ENCODE data around the gene CBX2.
A peak's percentile ranks its signal among the peaks of the same experiment; 100 is the strongest.

Gene CBX2

DNA sequence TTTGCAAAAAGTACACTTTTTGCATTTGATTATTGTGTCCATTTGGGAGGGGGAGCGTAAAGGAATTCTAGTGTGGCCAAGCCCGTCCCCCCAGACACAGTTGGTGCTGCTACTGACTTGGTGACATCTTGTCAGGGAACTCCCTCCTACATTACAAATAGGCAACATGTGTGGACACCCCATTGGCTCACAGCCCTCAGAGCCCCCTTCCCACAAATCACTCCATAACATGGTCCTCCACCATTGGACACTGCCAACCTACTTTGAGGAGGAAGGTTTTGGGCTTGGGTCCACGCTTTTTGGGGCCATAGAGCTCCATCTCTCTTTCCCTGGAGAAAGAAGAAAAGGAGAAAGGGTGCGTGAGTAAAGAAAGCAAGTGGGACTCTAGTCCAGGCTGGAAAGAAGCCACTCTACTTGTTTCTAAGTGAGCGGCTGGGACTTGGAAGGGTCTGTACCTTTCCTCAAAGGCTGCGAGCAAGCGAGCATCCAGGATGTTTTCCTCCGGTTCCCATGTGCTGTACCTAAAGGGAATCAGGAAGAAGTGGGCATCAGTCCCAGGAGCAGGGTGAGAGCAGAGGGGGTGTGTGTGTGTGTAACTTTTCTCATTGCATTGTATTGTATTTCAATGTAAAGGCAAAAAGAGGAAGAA lies 18.0 kb downstream of the CBX2 start:
- no peak for DNase-seq (ENCODE audit: extremely low spot score)
- TF ChIP-seq, protein P1, sequence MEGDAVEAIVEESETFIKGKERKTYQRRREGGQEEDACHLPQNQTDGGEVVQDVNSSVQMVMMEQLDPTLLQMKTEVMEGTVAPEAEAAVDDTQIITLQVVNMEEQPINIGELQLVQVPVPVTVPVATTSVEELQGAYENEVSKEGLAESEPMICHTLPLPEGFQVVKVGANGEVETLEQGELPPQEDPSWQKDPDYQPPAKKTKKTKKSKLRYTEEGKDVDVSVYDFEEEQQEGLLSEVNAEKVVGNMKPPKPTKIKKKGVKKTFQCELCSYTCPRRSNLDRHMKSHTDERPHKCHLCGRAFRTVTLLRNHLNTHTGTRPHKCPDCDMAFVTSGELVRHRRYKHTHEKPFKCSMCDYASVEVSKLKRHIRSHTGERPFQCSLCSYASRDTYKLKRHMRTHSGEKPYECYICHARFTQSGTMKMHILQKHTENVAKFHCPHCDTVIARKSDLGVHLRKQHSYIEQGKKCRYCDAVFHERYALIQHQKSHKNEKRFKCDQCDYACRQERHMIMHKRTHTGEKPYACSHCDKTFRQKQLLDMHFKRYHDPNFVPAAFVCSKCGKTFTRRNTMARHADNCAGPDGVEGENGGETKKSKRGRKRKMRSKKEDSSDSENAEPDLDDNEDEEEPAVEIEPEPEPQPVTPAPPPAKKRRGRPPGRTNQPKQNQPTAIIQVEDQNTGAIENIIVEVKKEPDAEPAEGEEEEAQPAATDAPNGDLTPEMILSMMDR (IDR thresholded peaks at IDR 0.05; ENCODE audit: control extremely low read depth, extremely low read depth, low read depth, missing control alignments), result no peak
- CTCF ChIA-PET, result interaction anchor here (1.2 to 1.7 kb wide), 4 partner anchors 12 to 40 kb away, joined by 3 to 7 read pairs (median 4); no protein-coding TSS in a partner anchor
- POLR2A ChIA-PET, result interaction anchor here (0.6 to 1.4 kb wide), 2 partner anchors 32 to 43 kb away, joined by 3 to 10 read pairs; partner anchors contain the start of gene CBX4

DNA sequence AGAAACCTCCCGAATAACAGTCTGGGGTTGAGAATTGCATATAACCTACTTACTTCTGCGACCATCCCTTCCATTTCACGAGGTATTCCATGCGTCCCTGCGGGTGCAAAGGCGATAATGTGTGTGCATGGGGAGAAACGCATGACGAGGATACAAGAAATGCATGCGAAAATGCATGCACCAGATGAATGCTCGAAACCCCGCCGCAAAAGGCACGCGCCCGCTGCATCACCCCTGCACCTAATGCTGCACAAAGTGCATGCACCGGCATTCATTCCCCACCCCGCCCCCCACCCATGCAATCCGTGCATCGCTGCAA lies 18.5 kb downstream of the CBX2 start:
- TF ChIP-seq, protein P1 (IDR thresholded peaks at IDR 0.05; ENCODE audit: control extremely low read depth, extremely low read depth, low read depth, missing control alignments), result no peak
- POLR2A ChIA-PET, result interaction anchor here (0.6 to 1.4 kb wide), 3 partner anchors 32 to 43 kb away, joined by 3 to 10 read pairs (median 4); partner anchors contain the start of gene CBX4
- DNase-seq (ENCODE audit: extremely low spot score), result no peak
- CTCF ChIA-PET, result interaction anchor here (0.6 to 1.7 kb wide), 12 partner anchors 9 to 56 kb away, joined by 3 to 7 read pairs (median 4); partner anchors contain the start of gene CBX4

DNA sequence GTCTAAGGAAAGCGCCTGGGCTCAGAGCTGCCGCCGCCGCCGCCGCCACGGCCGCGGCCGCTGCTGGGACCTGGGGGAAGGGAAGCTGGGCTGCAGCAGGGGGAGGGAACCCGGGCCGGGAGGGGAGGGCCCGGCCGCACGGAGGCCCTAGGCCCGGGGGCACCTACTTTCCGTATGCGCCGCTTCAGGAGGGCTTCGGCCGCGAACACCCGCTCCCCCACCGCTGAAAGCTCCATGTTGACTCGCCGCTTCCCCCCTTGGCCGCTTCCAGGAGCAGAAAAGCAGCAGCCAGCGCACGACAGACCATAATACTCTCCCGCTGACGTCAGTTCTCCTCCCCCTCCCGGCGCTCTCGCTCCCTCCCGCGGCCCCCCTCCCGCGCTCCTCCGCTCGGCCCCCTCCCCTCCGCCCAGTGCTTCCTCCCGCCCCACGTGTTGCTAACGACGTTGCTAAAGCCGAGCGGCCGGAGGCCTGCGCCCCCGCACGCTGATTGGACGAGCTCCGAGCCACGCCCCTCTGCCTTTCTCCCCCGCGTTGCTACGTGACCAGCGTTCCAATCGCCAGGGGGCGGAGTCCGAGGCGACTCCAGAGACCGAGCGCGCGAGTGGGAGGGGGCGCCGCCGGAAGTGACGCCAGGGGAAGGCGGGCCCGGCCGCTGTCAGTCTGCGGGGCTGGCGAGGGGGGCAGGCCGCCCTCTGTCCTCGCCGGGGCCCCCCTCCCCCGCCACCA lies 19.0 kb downstream of the CBX2 start, which contains the start of gene CBX8:
Gene CBX8 (minus strand): TSS at position 315 of the 729 bp plus-strand sequence. CDS start 79 bp downstream, at position 236.
- TF ChIP-seq, protein P1 (IDR thresholded peaks at IDR 0.05; ENCODE audit: control extremely low read depth, extremely low read depth, low read depth, missing control alignments), result peak; percentile 18
- ChIA-PET POLR2A (interaction anchor here (0.6 to 1.4 kb wide), 4 partner anchors 31 to 310 kb away, joined by 3 to 10 read pairs (median 4); partner anchors contain the start of gene CBX4), CTCF (interaction anchor here (0.6 to 1.7 kb wide), 12 partner anchors 10 to 56 kb away, joined by 3 to 7 read pairs (median 4); partner anchors contain the start of gene CBX4)
- peak; percentile 100 for DNase-seq (ENCODE audit: extremely low spot score)

DNA sequence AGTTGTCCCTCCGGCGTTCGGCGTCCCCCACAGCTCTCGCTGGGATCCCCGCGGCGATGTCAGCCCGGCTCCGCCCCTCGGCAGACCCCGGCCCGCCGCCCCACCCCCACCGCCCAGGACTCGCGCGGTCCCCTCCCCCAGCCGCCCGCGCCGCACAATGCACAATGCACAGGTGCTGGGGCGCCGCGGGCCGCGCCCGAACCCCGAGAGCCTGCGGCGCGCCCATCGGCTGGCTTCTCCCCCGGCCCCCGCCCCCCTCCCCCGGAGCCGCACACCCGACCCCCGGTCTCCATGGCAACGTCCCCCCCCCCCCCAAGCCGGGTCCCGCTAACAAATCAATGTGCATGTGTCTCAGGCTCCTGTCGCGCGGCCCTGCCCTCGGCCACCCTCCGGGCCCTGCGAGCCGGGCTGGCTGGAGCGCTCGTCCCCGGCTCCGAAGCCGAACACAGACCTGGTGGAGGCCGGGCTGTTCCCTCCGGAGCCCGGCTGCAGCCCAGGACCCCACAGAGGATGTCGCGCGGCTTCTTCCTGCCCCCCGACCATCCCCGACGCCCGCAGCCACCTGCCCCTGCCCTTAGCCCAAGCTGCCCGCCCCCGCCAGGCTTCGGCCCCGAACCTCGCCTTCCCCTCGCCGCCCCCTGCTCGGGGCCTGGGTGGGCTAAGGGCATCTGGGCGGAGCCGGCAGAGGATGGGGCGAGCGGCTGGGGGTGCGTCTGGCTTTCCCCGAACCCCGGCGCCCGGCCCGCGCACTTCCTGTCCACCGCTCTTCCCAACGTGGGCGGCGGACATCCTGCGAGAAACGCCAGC lies 19.7 kb downstream of the CBX2 start:
- DNase-seq (ENCODE audit: extremely low spot score), result no peak
- CTCF ChIA-PET, result interaction anchor here (0.7 to 1.7 kb wide), 10 partner anchors 13 to 57 kb away, joined by 3 to 7 read pairs (median 4); partner anchors contain the start of gene CBX4
- TF ChIP-seq, protein P1 (IDR thresholded peaks at IDR 0.05; ENCODE audit: control extremely low read depth, extremely low read depth, low read depth, missing control alignments), result no peak
- POLR2A ChIA-PET, result interaction anchor here (0.6 to 1.4 kb wide), 3 partner anchors 39 to 309 kb away, joined by 3 to 10 read pairs (median 4); partner anchors contain the start of gene CBX4

DNA sequence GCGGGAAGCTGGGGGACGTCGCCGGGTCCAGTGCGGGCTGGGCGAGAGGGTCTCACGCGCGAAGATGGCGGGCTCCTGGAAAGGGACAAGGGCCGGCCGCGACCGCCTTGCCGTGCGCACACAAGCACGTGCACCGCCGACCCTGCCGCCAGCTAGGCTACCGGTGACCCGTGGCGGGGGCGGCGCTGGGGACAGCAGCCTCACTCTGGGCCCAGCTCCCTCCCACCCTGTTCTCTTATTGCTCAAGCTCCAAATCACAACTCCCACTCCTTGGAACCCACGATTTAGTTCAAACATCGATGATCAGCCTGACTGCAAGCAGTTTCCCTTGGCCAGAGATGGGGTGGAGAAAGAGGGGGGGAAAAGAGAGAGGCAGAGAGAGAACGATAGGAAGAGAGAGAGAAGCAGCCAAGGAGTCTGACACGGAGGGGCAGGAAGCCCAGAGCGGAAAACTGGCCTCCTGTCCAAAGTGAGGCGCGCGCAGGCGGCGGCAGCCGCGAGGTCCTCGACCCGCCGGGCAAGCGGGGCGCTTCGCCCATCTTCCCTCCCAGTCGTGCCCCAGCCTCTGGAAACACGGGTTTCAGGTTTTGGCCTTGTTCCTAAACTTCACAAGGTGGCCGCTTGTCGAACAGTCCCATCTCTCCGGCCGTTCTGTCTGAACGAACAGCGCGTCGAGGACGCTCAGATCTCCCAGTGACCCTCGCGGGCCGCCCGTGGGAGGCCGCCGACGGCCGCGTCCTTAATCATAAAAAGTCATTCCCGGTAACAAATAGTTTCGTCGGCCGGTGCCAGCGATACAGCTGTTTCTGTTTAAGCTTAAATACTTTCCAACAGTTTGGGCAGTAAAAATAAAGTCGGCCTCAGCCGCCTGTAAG lies 20.6 kb downstream of the CBX2 start:
- POLR2A ChIA-PET, result no interaction called here
- no peak for DNase-seq (ENCODE audit: extremely low spot score)
- CTCF ChIA-PET, result interaction anchor here (1.1 to 1.8 kb wide), 3 partner anchors 16 to 43 kb away, joined by 3 to 4 read pairs (median 4); no protein-coding TSS in a partner anchor
- TF ChIP-seq, protein P1 (IDR thresholded peaks at IDR 0.05; ENCODE audit: control extremely low read depth, extremely low read depth, low read depth, missing control alignments), result no peak

Data from GM10248 (cell line).